Mesenchymal stem cell (in vitro differentiated cells and primary cell): ENCODE results near the gene TAS2R41.

Source experiments
- DNase-seq: peaks from one replicate; pipeline ENCODE4 v3.0.0-alpha.2; 2013
- H2AFZ ChIP-seq: one replicate; pipeline ENCODE4 v1.6.1; 2013; ENCODE audit warnings: low read depth, mild to moderate bottlenecking, control low read depth, inconsistent platforms, low read length, moderate library complexity
- H2AK5ac ChIP-seq: 2 replicates; pipeline ENCODE4 v1.6.1; 2013; ENCODE audit warnings: low read length, moderate library complexity, mild to moderate bottlenecking, inconsistent platforms; ENCODE audit not compliant: severe bottlenecking
- H2BK120ac ChIP-seq: one replicate; pipeline ENCODE4 v1.6.1; 2013; ENCODE audit warnings: low read depth, mild to moderate bottlenecking, inconsistent platforms, low read length, moderate library complexity
- H2BK12ac ChIP-seq, 2 experiments: one replicate each; pipeline ENCODE4 v1.6.1; 2013; ENCODE audit warnings: inconsistent platforms in 2 of 2, low read length in 2 of 2, mild to moderate bottlenecking in 2 of 2, moderate library complexity in 2 of 2, control low read depth in 1 of 2
- H2BK15ac ChIP-seq: one replicate; pipeline ENCODE4 v1.6.1; 2013; ENCODE audit warnings: mild to moderate bottlenecking, low read depth, inconsistent platforms; ENCODE audit not compliant: poor library complexity, severe bottlenecking
- H2BK5ac ChIP-seq: 2 replicates; pipeline ENCODE4 v1.6.1; 2013; ENCODE audit warnings: low read depth, mild to moderate bottlenecking, low read length, control low read depth, inconsistent platforms; ENCODE audit not compliant: poor library complexity, severe bottlenecking
- H3K14ac ChIP-seq, 2 experiments: one replicate each; pipeline ENCODE4 v1.6.1; 2013; ENCODE audit warnings: inconsistent platforms in 2 of 2, low read length in 2 of 2, control low read depth in 1 of 2, mild to moderate bottlenecking in 1 of 2, moderate library complexity in 1 of 2
- H3K18ac ChIP-seq, 2 experiments: one replicate each; pipeline ENCODE4 v1.6.1; 2013; ENCODE audit warnings: inconsistent platforms in 2 of 2, low read length in 2 of 2, control low read depth in 1 of 2, low read depth in 1 of 2, mild to moderate bottlenecking in 1 of 2
- H3K23ac ChIP-seq, 2 experiments: one replicate each; pipeline ENCODE4 v1.6.1; 2013; ENCODE audit warnings: inconsistent platforms in 2 of 2, low read length in 2 of 2, mild to moderate bottlenecking in 2 of 2, moderate library complexity in 2 of 2, control low read depth in 1 of 2
- H3K27ac ChIP-seq: 2 replicates; pipeline ENCODE4 v1.5.1; 2013; ENCODE audit warnings: mild to moderate bottlenecking, moderate library complexity, low read length, control low read depth, inconsistent platforms; ENCODE audit not compliant: poor library complexity, severe bottlenecking
- H3K27me3 ChIP-seq, 2 experiments: 2 replicates each; pipeline versions ENCODE4 v1.6.1 to v1.7.0; 2013; ENCODE audit warnings: low read length in 2 of 2, mild to moderate bottlenecking in 2 of 2, moderate library complexity in 2 of 2, control low read depth in 1 of 2, inconsistent platforms in 1 of 2; ENCODE audit not compliant: control insufficient read depth in 1 of 2, insufficient read depth in 1 of 2
- H3K36me3 ChIP-seq, 2 experiments: 2 replicates each; pipeline versions ENCODE4 v1.6.1 to v1.7.0; 2013; ENCODE audit warnings: low read length in 2 of 2, control low read depth in 1 of 2, inconsistent platforms in 1 of 2, low read depth in 1 of 2, mild to moderate bottlenecking in 1 of 2; ENCODE audit not compliant: insufficient read depth in 2 of 2, control insufficient read depth in 1 of 2
- H3K4ac ChIP-seq, 2 experiments: one replicate each; pipeline ENCODE4 v1.6.1; 2013; ENCODE audit warnings: inconsistent platforms in 2 of 2, low read length in 2 of 2, mild to moderate bottlenecking in 2 of 2, moderate library complexity in 2 of 2, control low read depth in 1 of 2, low read depth in 1 of 2
- H3K4me1 ChIP-seq: 2 replicates; pipeline ENCODE4 v1.6.1; 2013; ENCODE audit warnings: low read depth, low read length, control low read depth; ENCODE audit not compliant: control insufficient read depth, insufficient read depth
- H3K4me2 ChIP-seq: 2 replicates; pipeline ENCODE4 v1.6.1; 2013; ENCODE audit warnings: low read length, mild to moderate bottlenecking, inconsistent platforms; ENCODE audit not compliant: poor library complexity, severe bottlenecking
- H3K4me3 ChIP-seq, 2 experiments: 2 replicates each; pipeline versions ENCODE4 v1.5.1 to v1.7.0; 2013; ENCODE audit warnings: low read length in 2 of 2, mild to moderate bottlenecking in 2 of 2, control low read depth in 1 of 2, low read depth in 1 of 2; ENCODE audit not compliant: insufficient read depth in 1 of 2
- H3K79me1 ChIP-seq: replicated peaks from 2 replicates; pipeline ENCODE4 v1.6.1; 2013; ENCODE audit warnings: mild to moderate bottlenecking, control low read depth, low read length, inconsistent platforms; ENCODE audit not compliant: poor library complexity, severe bottlenecking
- H3K9ac ChIP-seq: 2 replicates; pipeline ENCODE4 v1.7.0; 2013; ENCODE audit warnings: mild to moderate bottlenecking, low read length, moderate library complexity
- H3K9me3 ChIP-seq: 2 replicates; pipeline ENCODE4 v1.7.0; 2013; ENCODE audit warnings: mild to moderate bottlenecking, low read length; ENCODE audit not compliant: control insufficient read depth
- H4K8ac ChIP-seq: one replicate; pipeline ENCODE4 v1.6.1; 2013; ENCODE audit warnings: inconsistent platforms, mild to moderate bottlenecking, low read length, moderate library complexity
- H4K91ac ChIP-seq: one replicate; pipeline ENCODE4 v1.6.1; 2013; ENCODE audit warnings: mild to moderate bottlenecking, low read length, inconsistent platforms
- WGBS: methylation state at CpG from one replicate; pipeline ENCODE4 v1.1.7; 2013; ENCODE audit warnings: mixed read lengths; 5-methylcytosine and 5-hydroxymethylcytosine counted together

The TAS2R41 gene

DNA sequence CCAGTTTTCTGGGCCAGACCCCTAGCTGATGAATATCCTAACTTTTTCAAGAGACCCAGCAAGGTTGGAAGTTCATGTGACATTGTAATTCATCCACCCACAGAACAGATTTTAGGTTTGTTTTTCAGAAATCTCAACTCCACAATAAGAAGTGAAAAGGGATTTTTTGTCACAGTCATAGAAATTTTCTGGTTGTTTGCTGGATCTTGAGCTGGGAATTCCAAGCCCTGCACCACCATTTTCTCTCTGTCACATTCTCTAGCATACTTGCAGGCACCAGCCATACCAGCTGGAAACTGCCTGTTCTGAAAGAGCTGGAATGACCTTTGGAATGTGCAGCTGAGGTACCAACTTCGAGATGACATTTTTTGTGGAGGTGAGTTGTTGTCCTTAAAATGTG, 25.9 kb upstream of the TAS2R41 start:
- H3K14ac ChIP-seq: no peak overlapping the region
- no peak overlapping the region for H3K4ac ChIP-seq
- no peak overlapping the region for H3K4me3 ChIP-seq
- H2BK5ac ChIP-seq: no peak overlapping the region
- no peak overlapping the region for H3K4me2 ChIP-seq
- H4K8ac ChIP-seq: no peak overlapping the region
- no peaks in the 10 kb centered on the region for H3K27me3 ChIP-seq
- no peaks in the 10 kb centered on the region for H3K79me1 ChIP-seq
- no peaks in the 10 kb centered on the region for H3K36me3 ChIP-seq
- no peak overlapping the region for H2AK5ac ChIP-seq
- H4K91ac ChIP-seq: no peak overlapping the region
- H2AFZ ChIP-seq: no peak overlapping the region
- DNase-seq: no peak
- H3K9ac ChIP-seq: no peak overlapping the region
- no peaks in the 10 kb centered on the region for H3K9me3 ChIP-seq
- H2BK15ac ChIP-seq: no peak overlapping the region
- H3K4me1 ChIP-seq: no peaks in the 10 kb centered on the region
- 59% methylated on average over 1 of the region's 1 CpG for WGBS
- no peak overlapping the region for H2BK120ac ChIP-seq
- H3K23ac ChIP-seq: no peak overlapping the region
- H3K27ac ChIP-seq: no peak overlapping the region
- H3K18ac ChIP-seq: no peak overlapping the region
- no peak overlapping the region for H2BK12ac ChIP-seq

DNA sequence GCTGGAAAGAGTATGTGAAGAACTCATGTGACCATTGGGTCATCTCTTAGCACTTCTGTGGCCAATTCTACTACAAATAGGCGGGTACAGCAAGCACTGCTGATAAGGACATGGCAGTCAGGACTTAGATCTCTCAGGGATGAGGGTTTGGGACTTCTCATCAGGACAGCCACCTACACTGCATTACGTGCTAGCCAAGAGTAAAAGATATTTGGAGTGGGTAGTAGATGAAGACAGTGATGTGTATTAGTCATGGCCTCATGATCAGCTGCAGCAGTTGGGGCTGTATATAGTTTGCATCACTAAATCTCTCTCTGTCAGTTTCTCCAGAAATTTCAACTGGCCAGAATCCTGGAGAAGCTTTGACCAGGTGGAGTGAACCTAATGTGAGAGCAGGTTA, 25.2 kb upstream of the TAS2R41 start:
- Histone ChIP-seq H2BK5ac (no peak overlapping the region), H2BK15ac (no peak overlapping the region), H3K79me1 (no peaks in the 10 kb centered on the region), H2BK120ac (no peak overlapping the region), H4K8ac (no peak overlapping the region), H2BK12ac (no peak overlapping the region), H3K14ac (no peak overlapping the region), H3K27me3 (no peaks in the 10 kb centered on the region), H3K9me3 (no peaks in the 10 kb centered on the region), H2AFZ (no peak overlapping the region), H3K9ac (peak overlapping the region; percentile 32), H3K18ac (no peak overlapping the region), H3K4me2 (no peak overlapping the region), H3K4me3 (no peak overlapping the region), H3K4me1 (no peaks in the 10 kb centered on the region), H3K27ac (no peak overlapping the region), H3K23ac (no peak overlapping the region), H3K4ac (no peak overlapping the region), H2AK5ac (no peak overlapping the region), H3K36me3 (no peaks in the 10 kb centered on the region), H4K91ac (no peak overlapping the region)
- 65% methylated on average over 2 of the region's 2 CpGs for WGBS
- no peak for DNase-seq

DNA sequence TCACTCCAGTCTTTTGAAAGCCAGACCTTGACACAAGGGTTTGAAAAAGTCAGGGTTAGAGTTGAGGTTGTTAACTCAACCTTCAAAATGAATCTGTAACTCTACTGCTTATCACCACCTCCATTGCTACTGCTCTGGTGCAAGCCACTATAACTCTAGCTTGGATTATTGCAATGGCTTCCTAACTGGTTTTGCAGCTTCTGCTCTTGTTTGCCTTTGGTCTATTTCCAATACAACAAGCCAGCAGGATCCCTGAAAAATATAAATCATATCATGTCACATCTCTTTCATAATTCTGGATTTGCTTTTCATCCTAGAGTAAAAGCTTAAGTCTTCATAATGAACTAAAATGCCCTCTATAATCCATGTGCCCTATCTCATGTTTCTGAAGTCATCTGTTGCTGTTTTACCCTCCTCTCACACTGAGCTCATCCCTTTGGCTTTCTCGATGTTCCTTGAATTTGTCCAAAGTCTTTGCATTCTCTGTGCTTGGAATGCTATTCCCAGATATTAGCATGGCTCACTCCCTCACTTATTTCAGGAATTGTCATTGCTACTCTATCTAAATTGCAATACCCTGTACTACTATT, 23.5 kb upstream of the TAS2R41 start:
- no peak overlapping the region for H3K23ac ChIP-seq
- H3K79me1 ChIP-seq: no peaks in the 10 kb centered on the region
- H3K27ac ChIP-seq: no peak overlapping the region
- no peak overlapping the region for H3K14ac ChIP-seq
- no peak overlapping the region for H3K4ac ChIP-seq
- H2BK15ac ChIP-seq: no peak overlapping the region
- H3K27me3 ChIP-seq: no peaks in the 10 kb centered on the region
- no peak overlapping the region for H3K18ac ChIP-seq
- no peak overlapping the region for H2BK120ac ChIP-seq
- no peaks in the 10 kb centered on the region for H3K4me1 ChIP-seq
- no peak overlapping the region for H3K4me3 ChIP-seq
- H3K4me2 ChIP-seq: no peak overlapping the region
- WGBS: 91% methylated on average over 1 of the region's 1 CpG
- H2BK5ac ChIP-seq: no peak overlapping the region
- no peak overlapping the region for H2AK5ac ChIP-seq
- DNase-seq: no peak
- no peak overlapping the region for H3K9ac ChIP-seq
- no peaks in the 10 kb centered on the region for H3K36me3 ChIP-seq
- H3K9me3 ChIP-seq: no peaks in the 10 kb centered on the region
- H2AFZ ChIP-seq: no peak overlapping the region
- no peak overlapping the region for H4K8ac ChIP-seq
- no peak overlapping the region for H2BK12ac ChIP-seq
- H4K91ac ChIP-seq: no peak overlapping the region

- Histone ChIP-seq H3K4me1 (no peaks in the 10 kb centered on the region), H2AK5ac (no peak overlapping the region), H2BK12ac (no peak overlapping the region), H3K14ac (no peak overlapping the region), H4K8ac (no peak overlapping the region), H2BK120ac (no peak overlapping the region), H4K91ac (no peak overlapping the region), H3K36me3 (no peaks in the 10 kb centered on the region), H3K4ac (no peak overlapping the region), H3K27me3 (no peaks in the 10 kb centered on the region), H3K23ac (no peak overlapping the region), H3K9me3 (no peaks in the 10 kb centered on the region), H3K4me2 (no peak overlapping the region), H3K4me3 (no peak overlapping the region), H2BK15ac (no peak overlapping the region), H2BK5ac (no peak overlapping the region), H3K27ac (no peak overlapping the region), H2AFZ (no peak overlapping the region), H3K79me1 (no peaks in the 10 kb centered on the region), H3K9ac (peak overlapping the region; percentile 7), H3K18ac (no peak overlapping the region)
- DNase-seq: no peak
- WGBS: 57% methylated on average over 1 of the region's 2 CpGs
Observed at GRCh38 chr7:143455491-143455890, 22.2 kb upstream of the TAS2R41 start.
